ENCODE measurements around the gene SLC17A9.

DNA sequence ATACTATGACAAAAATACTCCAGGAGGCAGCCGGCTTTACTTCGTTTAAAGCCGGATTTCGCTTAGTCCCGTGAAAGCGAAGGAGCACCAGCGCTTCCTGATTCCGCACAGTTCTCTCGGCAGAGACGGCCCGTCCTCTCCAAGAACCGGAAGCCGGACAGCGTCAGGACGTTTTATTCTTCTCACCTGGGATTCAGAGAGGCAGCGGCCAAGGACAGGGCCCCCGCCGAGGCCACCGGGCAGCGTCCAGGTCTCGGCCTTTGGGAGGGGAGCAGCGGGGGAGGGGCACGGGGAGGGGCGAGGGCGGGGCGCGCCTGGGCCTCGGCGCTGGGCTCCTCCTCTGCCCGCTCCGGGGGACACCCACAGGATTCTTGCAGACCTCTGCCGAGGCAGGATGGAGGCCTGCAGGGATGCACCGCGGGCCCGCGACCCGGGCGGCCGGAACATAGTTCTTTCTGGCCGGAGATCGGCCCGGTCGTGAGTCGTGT is 23.4 kb upstream of the SLC17A9 start:
- TF ChIP-seq CREB1 (CRISPR knock-in tag; IDR thresholded peaks at IDR 0.05; ENCODE audit: low read depth) (no peak), EZH2 (IDR thresholded peaks at IDR 0.05; ENCODE audit: low read depth, unreplicated experiment) (no peak), ZNF331 (CRISPR knock-in tag; IDR thresholded peaks at IDR 0.05; ENCODE audit: low read depth) (no peak), POLR2AphosphoS5 (IDR thresholded peaks at IDR 0.05; ENCODE audit: low read depth) (peak; percentile 75), EZH2phosphoT487 (IDR thresholded peaks at IDR 0.05; ENCODE audit: unreplicated experiment) (no peak), JUNB (IDR thresholded peaks at IDR 0.05; ENCODE audit: unreplicated experiment) (no peak), NANOG (IDR thresholded peaks at IDR 0.05; ENCODE audit: borderline replicate concordance) (no peak), ZNF114 (CRISPR knock-in tag; IDR thresholded peaks at IDR 0.05) (no peak)
- TF ChIP-seq, protein P1, sequence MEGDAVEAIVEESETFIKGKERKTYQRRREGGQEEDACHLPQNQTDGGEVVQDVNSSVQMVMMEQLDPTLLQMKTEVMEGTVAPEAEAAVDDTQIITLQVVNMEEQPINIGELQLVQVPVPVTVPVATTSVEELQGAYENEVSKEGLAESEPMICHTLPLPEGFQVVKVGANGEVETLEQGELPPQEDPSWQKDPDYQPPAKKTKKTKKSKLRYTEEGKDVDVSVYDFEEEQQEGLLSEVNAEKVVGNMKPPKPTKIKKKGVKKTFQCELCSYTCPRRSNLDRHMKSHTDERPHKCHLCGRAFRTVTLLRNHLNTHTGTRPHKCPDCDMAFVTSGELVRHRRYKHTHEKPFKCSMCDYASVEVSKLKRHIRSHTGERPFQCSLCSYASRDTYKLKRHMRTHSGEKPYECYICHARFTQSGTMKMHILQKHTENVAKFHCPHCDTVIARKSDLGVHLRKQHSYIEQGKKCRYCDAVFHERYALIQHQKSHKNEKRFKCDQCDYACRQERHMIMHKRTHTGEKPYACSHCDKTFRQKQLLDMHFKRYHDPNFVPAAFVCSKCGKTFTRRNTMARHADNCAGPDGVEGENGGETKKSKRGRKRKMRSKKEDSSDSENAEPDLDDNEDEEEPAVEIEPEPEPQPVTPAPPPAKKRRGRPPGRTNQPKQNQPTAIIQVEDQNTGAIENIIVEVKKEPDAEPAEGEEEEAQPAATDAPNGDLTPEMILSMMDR (conservative IDR thresholded peaks at IDR 0.05; ENCODE audit: low read depth in 2 of 2) = no peak
- TF ChIP-seq, protein P2, sequence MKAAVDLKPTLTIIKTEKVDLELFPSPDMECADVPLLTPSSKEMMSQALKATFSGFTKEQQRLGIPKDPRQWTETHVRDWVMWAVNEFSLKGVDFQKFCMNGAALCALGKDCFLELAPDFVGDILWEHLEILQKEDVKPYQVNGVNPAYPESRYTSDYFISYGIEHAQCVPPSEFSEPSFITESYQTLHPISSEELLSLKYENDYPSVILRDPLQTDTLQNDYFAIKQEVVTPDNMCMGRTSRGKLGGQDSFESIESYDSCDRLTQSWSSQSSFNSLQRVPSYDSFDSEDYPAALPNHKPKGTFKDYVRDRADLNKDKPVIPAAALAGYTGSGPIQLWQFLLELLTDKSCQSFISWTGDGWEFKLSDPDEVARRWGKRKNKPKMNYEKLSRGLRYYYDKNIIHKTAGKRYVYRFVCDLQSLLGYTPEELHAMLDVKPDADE (IDR thresholded peaks at IDR 0.05) = no peak; the same call in 1 of the 2 replicates
- TF ChIP-seq, protein P3, sequence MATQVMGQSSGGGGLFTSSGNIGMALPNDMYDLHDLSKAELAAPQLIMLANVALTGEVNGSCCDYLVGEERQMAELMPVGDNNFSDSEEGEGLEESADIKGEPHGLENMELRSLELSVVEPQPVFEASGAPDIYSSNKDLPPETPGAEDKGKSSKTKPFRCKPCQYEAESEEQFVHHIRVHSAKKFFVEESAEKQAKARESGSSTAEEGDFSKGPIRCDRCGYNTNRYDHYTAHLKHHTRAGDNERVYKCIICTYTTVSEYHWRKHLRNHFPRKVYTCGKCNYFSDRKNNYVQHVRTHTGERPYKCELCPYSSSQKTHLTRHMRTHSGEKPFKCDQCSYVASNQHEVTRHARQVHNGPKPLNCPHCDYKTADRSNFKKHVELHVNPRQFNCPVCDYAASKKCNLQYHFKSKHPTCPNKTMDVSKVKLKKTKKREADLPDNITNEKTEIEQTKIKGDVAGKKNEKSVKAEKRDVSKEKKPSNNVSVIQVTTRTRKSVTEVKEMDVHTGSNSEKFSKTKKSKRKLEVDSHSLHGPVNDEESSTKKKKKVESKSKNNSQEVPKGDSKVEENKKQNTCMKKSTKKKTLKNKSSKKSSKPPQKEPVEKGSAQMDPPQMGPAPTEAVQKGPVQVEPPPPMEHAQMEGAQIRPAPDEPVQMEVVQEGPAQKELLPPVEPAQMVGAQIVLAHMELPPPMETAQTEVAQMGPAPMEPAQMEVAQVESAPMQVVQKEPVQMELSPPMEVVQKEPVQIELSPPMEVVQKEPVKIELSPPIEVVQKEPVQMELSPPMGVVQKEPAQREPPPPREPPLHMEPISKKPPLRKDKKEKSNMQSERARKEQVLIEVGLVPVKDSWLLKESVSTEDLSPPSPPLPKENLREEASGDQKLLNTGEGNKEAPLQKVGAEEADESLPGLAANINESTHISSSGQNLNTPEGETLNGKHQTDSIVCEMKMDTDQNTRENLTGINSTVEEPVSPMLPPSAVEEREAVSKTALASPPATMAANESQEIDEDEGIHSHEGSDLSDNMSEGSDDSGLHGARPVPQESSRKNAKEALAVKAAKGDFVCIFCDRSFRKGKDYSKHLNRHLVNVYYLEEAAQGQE (IDR thresholded peaks at IDR 0.05; ENCODE audit: unreplicated experiment) = no peak
